GM18867 (cell line): ENCODE data around the gene TRAF2.

ENCODE experiments used
- ATAC-seq: cut with Tn5 transposase; IDR thresholded peaks from one replicate; pipeline ENCODE4 v1.9.1; 2021; ENCODE audit warnings: mild to moderate bottlenecking, moderate library complexity; ENCODE audit not compliant: unreplicated experiment

Gene TRAF2

DNA sequence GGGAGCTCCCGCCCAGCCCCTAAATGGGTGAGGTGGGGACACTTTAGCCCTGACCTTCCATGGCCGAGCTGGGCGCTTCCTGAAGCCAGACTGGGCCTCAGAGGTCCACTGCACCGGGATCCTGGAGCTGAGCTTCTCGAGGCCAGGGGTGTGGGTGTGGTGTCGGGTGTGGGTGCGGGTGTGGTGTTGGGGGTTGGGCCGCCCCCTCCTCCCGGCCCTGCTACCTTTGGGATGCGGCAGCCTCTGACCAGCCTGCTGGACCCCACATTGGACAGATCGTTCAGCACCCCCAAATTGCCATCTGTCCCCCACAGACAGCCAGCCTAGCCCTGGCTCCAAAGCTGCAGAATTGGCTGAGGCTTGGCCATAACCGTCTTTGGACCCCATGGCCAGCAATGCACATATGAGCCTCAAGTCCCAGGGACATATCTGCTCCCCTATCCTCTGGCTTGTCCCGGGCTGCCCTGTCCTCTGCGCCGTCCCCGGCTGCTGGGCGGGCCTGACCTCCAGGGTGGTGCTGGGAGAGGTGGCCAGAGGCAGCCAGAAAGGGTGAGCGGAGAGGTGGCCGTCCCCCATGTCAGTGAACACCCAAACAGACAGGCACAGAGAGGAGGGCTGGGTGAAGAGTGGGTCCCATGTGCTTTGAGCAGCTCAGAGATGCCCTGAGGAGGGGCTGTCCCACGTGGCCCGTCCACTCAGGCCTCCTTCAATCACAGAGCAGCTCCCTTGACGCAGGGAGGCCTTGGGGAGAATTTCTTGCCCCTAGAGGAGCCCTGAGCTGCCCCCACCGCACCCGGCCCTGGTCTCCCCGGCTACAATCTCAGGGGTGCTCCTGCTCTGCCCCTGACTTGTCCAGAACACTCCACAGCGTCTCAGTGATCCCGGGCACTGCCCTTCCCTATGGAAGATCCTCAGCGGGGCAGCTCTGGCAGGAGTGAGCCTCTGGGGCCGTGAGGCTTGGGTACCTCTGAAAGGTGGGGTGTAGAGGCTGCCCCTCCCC, 87.6 kb downstream of the TRAF2 start:
- ATAC-seq: no peak

DNA sequence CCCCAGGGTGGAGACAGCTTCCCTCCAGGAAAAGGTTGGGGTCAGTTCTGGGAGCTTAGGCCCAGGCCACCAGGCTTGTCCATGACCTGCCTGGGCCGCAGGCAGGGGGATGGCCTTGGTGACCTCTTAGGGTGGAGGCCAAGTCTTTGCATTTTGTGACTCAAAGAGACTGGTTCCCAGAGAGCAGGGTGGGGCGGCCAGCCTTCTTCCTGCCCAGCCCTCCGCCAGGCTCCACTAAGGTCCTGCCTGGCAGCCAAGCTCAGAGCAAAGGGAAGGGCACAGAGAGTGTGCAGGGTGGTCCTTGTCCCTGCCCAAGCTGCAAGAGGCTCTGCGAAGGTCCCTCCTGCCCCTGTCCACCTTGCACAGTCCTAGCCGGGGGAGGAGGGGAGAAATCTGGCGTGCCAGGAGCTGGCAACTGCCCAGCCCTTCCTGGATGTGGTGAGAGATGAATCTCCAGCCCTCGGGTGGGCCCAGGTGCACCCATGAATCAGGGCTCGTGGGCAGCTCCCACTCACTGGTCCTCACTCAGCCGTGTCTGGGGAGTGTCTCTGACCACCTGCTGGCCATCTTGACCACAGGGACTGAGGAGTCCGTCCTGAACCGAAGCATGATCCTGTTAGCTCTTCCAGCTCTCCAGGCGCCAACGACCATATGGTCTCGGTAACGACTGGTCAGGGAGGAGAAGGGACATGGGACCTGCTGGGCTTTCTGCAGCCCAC, 88.7 kb downstream of the TRAF2 start:
- no peak for ATAC-seq

DNA sequence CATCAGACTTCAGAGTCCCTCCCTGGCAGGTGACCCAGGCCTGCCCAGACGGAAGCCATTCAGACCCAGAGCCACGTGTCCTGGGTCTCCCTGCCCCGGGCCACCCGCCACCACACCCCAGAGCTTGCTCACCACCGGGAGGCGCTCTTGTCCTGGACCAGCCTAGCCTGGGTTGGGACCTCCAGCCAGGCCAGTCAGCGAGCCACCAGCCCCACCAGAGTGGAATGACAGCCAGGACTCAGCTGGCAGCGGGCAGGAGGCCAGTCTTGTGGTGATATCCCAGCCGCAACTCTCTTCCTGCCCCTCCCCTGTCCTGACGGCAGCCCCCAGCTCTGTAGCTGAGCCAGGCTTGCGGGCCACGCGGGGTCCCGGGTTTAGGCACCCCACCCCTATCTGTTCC, 89.3 kb downstream of the TRAF2 start:
- no peak for ATAC-seq
